Kidney (tissue), 14 donors: Measurements from ENCODE around the gene RWDD1. TPM values are rescaled to one million over a fixed set of nuclear protein-coding genes. Genes with fewer than 3 reads are reported as not detected.

Experiments
- DNase-seq, 5 donors: peaks; one replicate each; pipeline ENCODE4 v3.0.0-alpha.2; 2013 to 2020
- FAIRE-seq: peaks from 2 replicates; lab custom pipeline; 2012; peaks lifted over from hg19 to GRCh38; lab: Jason Lieb, UNC
- H3K27ac ChIP-seq, 2 donors: one replicate each; pipeline ENCODE4 v1.7.0; 2013; ENCODE audit warnings: low read depth in 2 of 2, low read length in 2 of 2, inconsistent platforms in 1 of 2
- H3K27me3 ChIP-seq: one replicate; pipeline ENCODE4 v1.7.1; 2013; ENCODE audit warnings: low read length, inconsistent platforms; ENCODE audit not compliant: control insufficient read depth, insufficient read depth
- H3K36me3 ChIP-seq, 3 donors: one replicate each; pipeline versions ENCODE4 v1.7.0 to v1.7.1; 2013; ENCODE audit warnings: low read length in 3 of 3, control low read depth in 1 of 3, inconsistent platforms in 1 of 3; ENCODE audit not compliant: insufficient read depth in 3 of 3, control insufficient read depth in 2 of 3
- H3K4me1 ChIP-seq, 3 donors: one replicate each; pipeline versions ENCODE4 v1.7.0 to v1.7.1; 2013; ENCODE audit warnings: low read length in 3 of 3, inconsistent platforms in 1 of 3, low read depth in 1 of 3; ENCODE audit not compliant: control insufficient read depth in 2 of 3, insufficient read depth in 2 of 3
- H3K4me3 ChIP-seq, 3 donors: one replicate each; pipeline versions ENCODE4 v1.7.0 to v1.8.1; 2013; ENCODE audit warnings: low read length in 3 of 3, control low read depth in 1 of 3, inconsistent platforms in 1 of 3
- H3K9ac ChIP-seq, 3 donors: one replicate each; pipeline versions ENCODE4 v1.7.0 to v1.7.1; 2013; ENCODE audit warnings: low read length in 3 of 3, control low read depth in 1 of 3, inconsistent platforms in 1 of 3
- H3K9me3 ChIP-seq, 3 donors: one replicate each; pipeline versions ENCODE4 v1.7.0 to v1.7.1; 2013; ENCODE audit warnings: low read length in 3 of 3, control low read depth in 1 of 3, inconsistent platforms in 1 of 3; ENCODE audit not compliant: control insufficient read depth in 2 of 3, insufficient read depth in 1 of 3
- CTCF ChIP-seq: IDR thresholded peaks from 3 replicates; pipeline ENCODE4 v1.5.1; 2012; ENCODE audit warnings: mild to moderate bottlenecking, moderate library complexity, borderline replicate concordance; ENCODE audit not compliant: insufficient read depth; ENCODE audit errors: extremely low read depth
- intact Hi-C: fragments of 100-400 bp; cut with DNase I; formaldehyde crosslinking; loops from one replicate; pipeline ENCODE4 v1.11.1; 2022
- polyA plus RNA-seq: library from polyadenylated mRNA; stranded (reverse); fragments of 350-450 nt; fragmentation: Illumina TruSeq; extraction: RNeasy Lipid Tissue Mini Kit (QIAGEN cat#74804); gene quantifications from one replicate; pipeline ENCODE4 v1.2.3, GENCODE V29; 2014; ENCODE audit warnings: low read depth, low replicate concordance; ENCODE audit not compliant: insufficient read depth
- total RNA-seq: library from RNA; stranded (reverse); fragmentation: NEBNext Ultra II Directional; extraction: Animal tissue kit (Norgen Biotek cat#: 25700); gene quantifications from one replicate; pipeline ENCODE4 v1.2.1, GENCODE V29; 2021
- donor health status: control.
- donor health status: control.
- donor health status: control.
- donor health status: control.
- donor health status: control.
- donor health status: DM: yes; HTN: yes; CAD: no.
- donor health status: Normal renal cell carcinoma (clear cell type).

Gene RWDD1
- total and polyA plus RNA-seq, 2 donors from 2014 or later: 39.3 to 84.1 TPM

- no peak for TF ChIP-seq CTCF
- no peaks in the 10 kb centered on the region for H3K9me3 ChIP-seq
- no peak for FAIRE-seq
- no peaks in the 10 kb centered on the region for H3K27me3 ChIP-seq
- no peak overlapping the region for H3K9ac ChIP-seq
- no peaks in the 10 kb centered on the region for H3K36me3 ChIP-seq
- no peaks in the 10 kb centered on the region for H3K4me1 ChIP-seq
- no peak overlapping the region for H3K27ac ChIP-seq
- DNase-seq: no peak
- intact Hi-C loops: no loop called here
- no peak overlapping the region for H3K4me3 ChIP-seq
Observed at GRCh38 chr6:116605935-116606334, 34.6 kb downstream of the RWDD1 start.

- intact Hi-C loops: no loop called here
Observed at GRCh38 chr6:116611056-116611455, 39.8 kb downstream of the RWDD1 start.

GRCh38 chr6:116615937-116616736 is 44.8 kb downstream of the RWDD1 start, which contains the start of gene RSPH4A:
TSS of gene RSPH4A (plus strand) at chr6:116616479. CDS start at chr6:116616624, 145 bp downstream.
- intact Hi-C loops: no loop called here
- DNase-seq (peak; percentile 93 to 99 (median 97)), FAIRE-seq (peak; percentile 98)
- Histone ChIP-seq H3K4me1 (peaks cover 0 to 8% (median 0%) of the 10 kb centered on the region in 3 donors), H3K27ac (no peak within 1 kb of the TSS), H3K27me3 (no peaks in the 10 kb centered on the region), H3K4me3 (peak within 1 kb of the TSS; percentile 78 to 97 (median 90)), H3K9ac (peak within 1 kb of the TSS in 2 of 3 donors; percentile 69 to 85), H3K9me3 (no peaks in the 10 kb centered on the region), H3K36me3 (no peaks in the 10 kb centered on the region)
- peak; percentile 11 for TF ChIP-seq CTCF

More at GRCh38 chr6:116611056-116611455, 39.8 kb downstream of the RWDD1 start:
- Histone ChIP-seq H3K9ac (no peak overlapping the region), H3K36me3 (no peaks in the 10 kb centered on the region), H3K27me3 (no peaks in the 10 kb centered on the region), H3K4me3 (no peak overlapping the region), H3K27ac (no peak overlapping the region), H3K9me3 (no peaks in the 10 kb centered on the region), H3K4me1 (peaks cover 0 to 3% (median 0%) of the 10 kb centered on the region in 3 donors)
- FAIRE-seq (no peak), DNase-seq (no peak)
- TF ChIP-seq CTCF: no peak
